GM12801 (cell line): ENCODE data around the gene NR6A1.

Experiments
- CTCF ChIP-seq: IDR thresholded peaks from one replicate; pipeline ENCODE4 v1.5.1; 2011; ENCODE audit warnings: control low read depth; ENCODE audit not compliant: insufficient read length; ENCODE audit errors: extremely low read depth

NR6A1 gene

GRCh38 chr9:124479371-124479770 is 291.7 kb downstream of the NR6A1 start:
- no peak for TF ChIP-seq CTCF

- TF ChIP-seq CTCF: no peak
These were observed 292.8 kb downstream of the NR6A1 start for GRCh38 chr9:124478354-124478753.

- TF ChIP-seq CTCF: no peak
These were observed 293.3 kb downstream of the NR6A1 start for GRCh38 chr9:124477648-124478285.

GRCh38 chr9:124477211-124477647 is 293.9 kb downstream of the NR6A1 start:
- TF ChIP-seq CTCF: no peak

- no peak for TF ChIP-seq CTCF
These were observed 295.0 kb downstream of the NR6A1 start for GRCh38 chr9:124475868-124476690.

GRCh38 chr9:124475158-124475867 is 295.8 kb downstream of the NR6A1 start:
- no peak for TF ChIP-seq CTCF

- no peak for TF ChIP-seq CTCF
These were observed 297.0 kb downstream of the NR6A1 start for GRCh38 chr9:124474151-124474550.
